Urinary bladder (tissue), 4 donors: Measurements from ENCODE around the gene ATXN3. TPM values are rescaled to one million over a fixed set of nuclear protein-coding genes. Genes with fewer than 3 reads are reported as not detected.

Experiments used
- DNase-seq: peaks from one replicate; pipeline ENCODE4 v3.0.0-alpha.2; 2015; ENCODE audit errors: extremely low spot score
- H3K27ac ChIP-seq: one replicate; pipeline ENCODE4 v1.5.1; 2013; ENCODE audit warnings: low read depth, mild to moderate bottlenecking, moderate library complexity
- H3K36me3 ChIP-seq: one replicate; pipeline ENCODE4 v1.6.1; 2013; ENCODE audit warnings: mild to moderate bottlenecking, moderate library complexity; ENCODE audit not compliant: insufficient read depth
- H3K4me1 ChIP-seq: one replicate; pipeline ENCODE4 v1.6.1; 2013; ENCODE audit warnings: mild to moderate bottlenecking, moderate library complexity; ENCODE audit not compliant: insufficient read depth
- H3K4me3 ChIP-seq: one replicate; pipeline ENCODE4 v1.5.1; 2013; ENCODE audit warnings: low read depth, low read length
- WGBS: extraction: QIAGEN DNeasy Blood & Tissue Kit; methylation state at CpG from one replicate; pipeline ENCODE4 v1.1.7; 2013; 5-methylcytosine and 5-hydroxymethylcytosine counted together
- polyA plus RNA-seq: library from polyadenylated mRNA; stranded (reverse); fragments of 200-250 nt; gene quantifications from one replicate; pipeline ENCODE4 v1.2.3, GENCODE V29; 2013
- total RNA-seq: library from RNA; depleted of rRNA; stranded (reverse); fragments of >200 nt; gene quantifications from one replicate; pipeline ENCODE4 v1.2.3, GENCODE V29; 2014
- donor health status: healthy with polysubstance abuse.
- donor health status: healthy.

Gene ATXN3
- total and polyA plus RNA-seq, 2 donors = 14.9 to 68.0 TPM

DNA sequence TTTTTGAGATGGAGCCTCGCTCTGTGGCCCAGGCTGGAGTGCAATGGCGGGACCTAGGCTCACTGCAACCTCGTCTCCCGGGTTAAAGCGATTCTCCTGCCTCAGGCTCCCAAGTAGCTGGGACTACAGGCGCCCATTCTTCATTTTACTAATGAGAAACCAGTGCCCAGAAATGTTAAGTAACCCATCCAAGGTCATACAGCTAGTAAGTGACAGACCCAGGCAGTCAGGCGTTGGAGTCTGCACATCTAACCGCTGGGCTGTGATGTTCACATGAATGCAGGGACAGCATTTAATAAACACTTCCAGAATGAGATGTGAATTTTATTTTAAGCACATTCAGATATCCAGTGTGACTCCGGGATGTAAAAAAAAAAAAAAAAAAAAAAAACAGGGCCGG is 65.2 kb downstream of the ATXN3 start:
- H3K4me1 ChIP-seq = peaks cover 2% of the 10 kb centered on the region
- WGBS = 92% methylated on average over 10 of the region's 10 CpGs
- no peaks in the 10 kb centered on the region for H3K36me3 ChIP-seq
- DNase-seq = no peak
- peak overlapping the region; percentile 69 for H3K4me3 ChIP-seq
- no peak overlapping the region for H3K27ac ChIP-seq

DNA sequence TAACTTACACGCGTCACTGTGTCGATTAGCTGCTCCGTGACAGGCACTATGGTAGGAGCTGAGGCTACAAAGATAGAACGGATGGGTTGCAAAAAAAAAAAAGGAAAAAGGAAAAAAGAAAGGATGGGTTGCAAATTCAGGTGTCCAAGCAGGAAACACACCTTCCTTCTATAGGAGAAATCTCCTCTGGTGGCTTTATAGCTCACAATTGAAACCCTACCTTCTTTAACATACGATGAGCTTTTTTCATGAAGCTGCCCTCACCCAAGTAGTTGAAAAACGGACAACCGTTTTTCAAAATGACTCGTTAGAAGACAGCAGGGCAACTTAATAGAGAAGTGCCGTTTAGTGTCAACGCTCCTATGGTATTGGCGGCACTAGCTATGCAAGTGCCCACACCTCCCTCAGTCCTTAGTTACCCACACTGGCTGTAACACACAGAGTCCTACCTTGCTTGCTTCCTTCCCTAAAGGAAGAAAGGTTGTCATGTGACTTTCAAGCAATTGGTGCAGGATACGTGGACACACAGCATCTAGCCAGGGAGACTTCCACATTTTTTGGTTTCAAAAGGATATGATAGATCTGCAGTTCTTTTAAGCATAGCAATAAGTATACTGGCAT is 65.8 kb downstream of the ATXN3 start:
- Histone ChIP-seq H3K36me3 (no peaks in the 10 kb centered on the region), H3K4me3 (peak overlapping the region; percentile 69), H3K27ac (peak overlapping the region; percentile 92), H3K4me1 (peaks cover 2% of the 10 kb centered on the region)
- WGBS = 2% methylated on average over 13 of the region's 13 CpGs
- peak; percentile 1 for DNase-seq

DNA sequence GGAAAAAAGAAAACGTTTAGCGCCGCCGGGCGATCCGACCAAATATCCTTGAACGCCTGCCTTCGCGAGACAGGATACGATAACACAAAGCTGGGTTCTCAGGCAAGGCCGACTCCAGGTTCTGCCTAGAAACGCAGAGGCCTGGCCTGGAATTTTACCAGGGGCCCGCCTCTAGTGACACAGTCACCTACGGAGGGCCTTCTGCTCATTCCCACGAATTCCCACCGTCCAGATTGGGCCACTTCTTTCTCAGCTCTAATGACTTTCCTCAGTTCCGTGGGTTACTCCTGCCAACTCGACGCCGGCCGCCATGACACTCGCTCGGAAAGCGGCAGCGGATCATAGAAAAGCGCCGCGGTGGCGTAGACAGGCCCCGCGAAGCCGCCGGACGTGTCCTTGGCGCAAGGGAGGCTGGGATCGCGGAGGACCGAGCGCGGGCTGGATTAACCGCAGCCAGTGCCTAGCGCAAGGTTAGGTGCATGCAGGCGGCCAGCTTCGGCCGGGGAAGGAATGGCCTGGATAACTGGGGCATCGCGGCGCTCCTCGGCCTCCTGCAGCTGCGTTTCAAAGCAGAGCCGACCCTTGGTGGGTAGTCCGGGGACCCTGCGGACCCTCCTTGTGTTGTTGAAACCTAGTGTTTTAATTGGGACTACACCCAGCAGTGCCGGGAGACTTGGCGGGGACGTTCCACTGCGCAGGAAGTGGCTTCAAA is 66.5 kb downstream of the ATXN3 start, which contains the start of gene TRIP11:
TRIP11 (minus strand) TSS at position 341 of the 712 bp plus-strand sequence. CDS start 374 bp downstream, outside the sequence.
- peak within 1 kb of the TSS; percentile 69 for H3K4me3 ChIP-seq
- no peaks in the 10 kb centered on the region for H3K36me3 ChIP-seq
- under 1% methylated on average over 57 of the region's 57 CpGs for WGBS
- peaks cover 2% of the 10 kb centered on the region for H3K4me1 ChIP-seq
- DNase-seq = peak; percentile 76
- peak within 1 kb of the TSS; percentile 92 for H3K27ac ChIP-seq

GRCh38 chr14:92039063-92039718 is 67.2 kb downstream of the ATXN3 start:
- no peaks in the 10 kb centered on the region for H3K36me3 ChIP-seq
- peaks cover 2% of the 10 kb centered on the region for H3K4me1 ChIP-seq
- H3K4me3 ChIP-seq = peak overlapping the region; percentile 69
- peak overlapping the region; percentile 92 for H3K27ac ChIP-seq
- under 1% methylated on average over 22 of the region's 22 CpGs for WGBS
- peak; percentile 42 for DNase-seq

- H3K36me3 ChIP-seq = no peaks in the 10 kb centered on the region
- no peak for DNase-seq
- peak overlapping the region; percentile 11 for H3K4me3 ChIP-seq
- whole genome bisulfite sequencing = 42% methylated on average over 3 of the region's 3 CpGs
- H3K4me1 ChIP-seq = peaks cover 2% of the 10 kb centered on the region
- H3K27ac ChIP-seq = no peak overlapping the region
Measured at GRCh38 chr14:92037989-92038388, 68.4 kb downstream of the ATXN3 start.

DNA sequence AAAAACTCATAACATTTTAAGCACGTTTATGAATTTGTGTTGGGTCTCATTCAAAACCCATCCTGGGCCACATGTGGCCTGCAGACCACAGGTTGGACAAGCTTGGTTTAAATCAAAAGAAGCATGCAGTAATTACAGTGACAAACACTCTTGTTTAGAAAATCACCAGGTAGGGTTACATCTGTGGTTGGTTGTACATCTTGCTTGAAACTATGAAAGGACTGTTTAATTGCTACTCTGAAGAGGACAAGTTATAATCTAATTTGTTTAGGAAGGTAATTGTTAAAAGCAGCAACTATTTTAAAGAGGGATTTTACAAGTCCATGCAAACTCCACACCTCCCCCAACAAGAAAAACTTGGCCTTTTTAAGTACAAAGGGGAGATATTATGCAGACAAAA is 70.5 kb downstream of the ATXN3 start:
- H3K27ac ChIP-seq = no peak overlapping the region
- peaks cover 2% of the 10 kb centered on the region for H3K4me1 ChIP-seq
- H3K36me3 ChIP-seq = no peaks in the 10 kb centered on the region
- 58% methylated on average over 1 of the region's 1 CpG for WGBS
- DNase-seq = no peak
- no peak overlapping the region for H3K4me3 ChIP-seq

GRCh38 chr14:92033906-92034687 is 72.3 kb downstream of the ATXN3 start:
- no peak overlapping the region for H3K4me3 ChIP-seq
- H3K36me3 ChIP-seq = no peaks in the 10 kb centered on the region
- no peak overlapping the region for H3K27ac ChIP-seq
- peaks cover 2% of the 10 kb centered on the region for H3K4me1 ChIP-seq
- DNase-seq = no peak
- WGBS = 95% methylated on average over 11 of the region's 11 CpGs

DNA sequence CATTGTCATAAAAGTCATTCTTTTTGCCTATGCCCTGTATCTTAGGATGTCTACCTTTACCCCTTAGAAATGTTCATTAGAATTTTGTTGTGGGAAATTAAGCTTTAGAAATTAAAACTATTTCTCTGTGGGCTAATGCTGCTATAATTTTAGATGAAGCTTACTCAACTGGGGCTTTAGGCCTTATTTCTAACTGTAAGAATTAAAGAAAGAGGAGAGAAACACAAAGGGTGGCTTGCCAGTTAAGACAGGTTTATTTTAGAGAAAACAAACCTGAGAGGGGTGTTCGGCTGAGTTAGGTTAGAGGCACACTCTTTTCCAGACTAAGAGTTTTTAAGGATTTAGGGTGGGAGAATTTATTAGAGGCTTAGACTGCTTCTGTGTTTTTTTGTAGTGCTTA is 72.9 kb downstream of the ATXN3 start:
- H3K27ac ChIP-seq = no peak overlapping the region
- H3K4me3 ChIP-seq = no peak overlapping the region
- 97% methylated on average over 1 of the region's 1 CpG for WGBS

DNA sequence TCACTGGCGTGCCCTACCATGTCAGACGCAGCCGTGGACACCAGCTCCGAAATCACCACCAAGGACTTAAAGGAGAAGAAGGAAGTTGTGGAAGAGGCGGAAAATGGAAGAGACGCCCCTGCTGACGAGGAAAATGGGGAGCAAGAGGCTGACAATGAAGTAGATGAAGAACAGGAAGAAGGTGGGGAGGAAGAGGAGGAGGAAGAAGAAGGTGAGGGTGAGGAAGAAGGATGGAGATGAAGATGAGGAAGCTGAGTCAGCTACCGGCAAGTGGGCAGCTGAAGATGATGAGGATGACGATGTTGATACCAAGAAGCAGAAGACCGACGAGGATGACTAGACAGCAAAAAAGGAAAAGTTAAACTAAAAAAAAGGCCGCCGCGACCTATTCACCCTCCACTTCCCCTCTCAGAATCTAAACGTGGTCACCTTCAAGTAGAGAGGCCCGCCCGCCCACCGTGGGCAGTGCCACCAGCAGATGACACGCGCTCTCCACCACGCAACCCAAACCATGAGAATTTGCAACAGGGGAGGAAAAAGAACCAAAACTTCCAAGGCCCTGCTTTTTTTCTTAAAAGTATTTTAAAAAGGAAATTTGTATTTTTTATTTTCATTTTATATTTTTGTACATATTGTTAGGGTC is 79.7 kb downstream of the ATXN3 start:
- Histone ChIP-seq H3K36me3 (no peaks in the 10 kb centered on the region), H3K27ac (no peak overlapping the region), H3K4me1 (no peaks in the 10 kb centered on the region), H3K4me3 (no peak overlapping the region)
- WGBS = 93% methylated on average over 21 of the region's 21 CpGs
- DNase-seq = no peak

More for the DNA sequence above, 72.9 kb downstream of the ATXN3 start:
- H3K36me3 ChIP-seq = no peaks in the 10 kb centered on the region
- no peak for DNase-seq
- H3K4me1 ChIP-seq = peaks cover 2% of the 10 kb centered on the region

- no peaks in the 10 kb centered on the region for H3K36me3 ChIP-seq
- DNase-seq = no peak
- H3K27ac ChIP-seq = no peak overlapping the region
- no peak overlapping the region for H3K4me3 ChIP-seq
- 51% methylated on average over 1 of the region's 1 CpG for WGBS
- H3K4me1 ChIP-seq = no peaks in the 10 kb centered on the region
Measured at GRCh38 chr14:92022036-92022435, 84.3 kb downstream of the ATXN3 start.

- Histone ChIP-seq H3K27ac (no peak overlapping the region), H3K4me3 (no peak overlapping the region), H3K36me3 (no peaks in the 10 kb centered on the region), H3K4me1 (no peaks in the 10 kb centered on the region)
- no peak for DNase-seq
- 97% methylated on average over 3 of the region's 3 CpGs for WGBS
Measured at GRCh38 chr14:92021523-92021922, 84.9 kb downstream of the ATXN3 start.

DNA sequence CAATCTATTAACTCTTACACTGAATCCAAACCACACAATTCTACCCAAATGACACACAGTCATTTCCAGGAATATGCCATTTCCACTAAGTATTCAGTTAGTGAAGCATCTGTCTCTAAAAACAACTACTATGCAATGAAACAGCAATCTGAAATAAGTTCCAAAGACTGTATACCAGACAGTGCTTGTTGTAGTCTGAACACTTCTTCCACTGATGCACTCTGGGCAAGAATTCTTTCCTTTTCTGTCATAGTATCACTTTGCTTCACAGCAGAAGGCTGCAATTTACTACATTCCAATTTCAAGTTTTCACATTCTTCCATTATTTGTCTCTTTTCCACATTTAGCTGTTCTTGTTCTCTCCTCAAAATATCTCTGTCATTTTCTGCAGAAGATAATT is 92.3 kb downstream of the ATXN3 start:
- DNase-seq = no peak
- Histone ChIP-seq H3K36me3 (peaks cover 7% of the 10 kb centered on the region), H3K4me3 (no peak overlapping the region), H3K4me1 (no peaks in the 10 kb centered on the region), H3K27ac (no peak overlapping the region)

DNA sequence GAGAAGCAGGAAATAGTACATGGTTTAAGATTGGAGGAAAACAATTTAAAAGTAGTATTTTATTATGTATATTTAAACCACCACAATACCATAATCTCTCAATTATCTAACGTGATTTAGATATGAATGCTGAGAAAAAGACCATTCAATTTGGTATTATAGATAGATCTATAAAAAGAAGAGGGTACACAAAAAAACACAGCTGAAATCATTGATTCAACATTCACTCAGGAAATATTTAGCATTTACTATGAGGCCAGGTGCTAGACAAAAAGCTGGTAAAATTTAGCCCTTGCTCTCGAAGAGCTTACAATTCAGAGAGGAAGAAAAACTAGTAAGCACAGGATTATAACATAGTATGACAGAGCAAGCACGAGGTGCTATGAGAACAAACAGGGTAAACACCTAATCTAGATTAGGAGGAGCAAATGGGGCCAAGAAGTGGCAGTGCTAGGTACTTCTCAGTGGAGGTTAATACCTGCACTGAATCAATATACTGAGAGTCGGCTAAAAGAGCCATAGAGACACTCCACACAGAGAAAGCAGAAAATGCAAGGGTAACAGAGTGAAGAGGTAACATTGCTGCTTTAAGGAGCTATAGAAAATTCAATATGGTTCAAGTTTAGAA is 94.1 kb downstream of the ATXN3 start:
- WGBS = 84% methylated on average over 4 of the region's 4 CpGs
- DNase-seq = no peak
- Histone ChIP-seq H3K36me3 (peaks cover 7% of the 10 kb centered on the region), H3K4me1 (no peaks in the 10 kb centered on the region), H3K4me3 (no peak overlapping the region), H3K27ac (no peak overlapping the region)
